ENCODE measurements around the gene FANCD2OS. TPM values are rescaled to one million over a fixed set of nuclear protein-coding genes. Genes with fewer than 3 reads are reported as not detected.

The FANCD2OS gene
- polyA plus RNA-seq (2011; rRNA removed) = not detected in 2 replicates
- polyA minus RNA-seq (2011; rRNA and poly(A)+ RNA removed) = not detected in 2 replicates

GRCh38 chr3:10108091-10108490, at the start of gene FANCD2OS:
FANCD2OS (minus strand) TSS chr3:10108255; CDS start chr3:10104774, 3,481 bp downstream.
- ChIA-PET POLR2A (no interaction called here), CTCF (no interaction called here)
- Histone ChIP-seq H3K4me3 (ENCODE audit: low read depth, low read length) (no peak within 1 kb of the TSS), H3K27me3 (ENCODE audit: control insufficient read depth, insufficient read depth, low read length) (no peaks in the 10 kb centered on the region), H3K36me3 (ENCODE audit: control insufficient read depth, insufficient read depth, low read length) (no peaks in the 10 kb centered on the region)
- no peak for DNase-seq (ENCODE audit: low read depth)
- no peak for TF ChIP-seq CTCF (IDR thresholded peaks at IDR 0.05; ENCODE audit: insufficient read depth, low read depth, low read length)

DNA sequence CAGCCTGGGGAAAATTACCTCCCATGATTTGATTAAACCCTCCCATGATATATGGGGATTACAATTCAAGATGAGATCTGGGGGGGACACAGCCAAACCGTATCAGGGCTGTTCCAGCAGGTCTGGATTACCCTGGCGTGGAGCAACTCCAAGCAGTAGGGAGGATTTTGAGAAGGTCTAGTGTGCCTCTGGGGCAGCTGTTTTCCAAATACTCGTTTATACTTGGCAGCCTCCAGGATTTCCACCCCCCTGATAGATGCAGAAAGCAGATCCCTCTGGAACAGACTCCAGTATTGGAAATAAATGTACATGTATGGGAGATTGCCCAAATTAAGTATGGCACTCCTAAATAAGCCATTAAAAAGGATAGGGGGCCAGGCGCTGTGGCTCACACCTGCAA, 49.0 kb upstream of the FANCD2OS start:
- Histone ChIP-seq H3K4me3 (ENCODE audit: low read depth, low read length) (no peak overlapping the region), H3K27me3 (ENCODE audit: control insufficient read depth, insufficient read depth, low read length) (no peaks in the 10 kb centered on the region), H3K36me3 (ENCODE audit: control insufficient read depth, insufficient read depth, low read length) (no peaks in the 10 kb centered on the region)
- ChIA-PET POLR2A (no interaction called here), CTCF (no interaction called here)
- DNase-seq (ENCODE audit: low read depth) = no peak
- TF ChIP-seq CTCF (IDR thresholded peaks at IDR 0.05; ENCODE audit: insufficient read depth, low read depth, low read length) = no peak

DNA sequence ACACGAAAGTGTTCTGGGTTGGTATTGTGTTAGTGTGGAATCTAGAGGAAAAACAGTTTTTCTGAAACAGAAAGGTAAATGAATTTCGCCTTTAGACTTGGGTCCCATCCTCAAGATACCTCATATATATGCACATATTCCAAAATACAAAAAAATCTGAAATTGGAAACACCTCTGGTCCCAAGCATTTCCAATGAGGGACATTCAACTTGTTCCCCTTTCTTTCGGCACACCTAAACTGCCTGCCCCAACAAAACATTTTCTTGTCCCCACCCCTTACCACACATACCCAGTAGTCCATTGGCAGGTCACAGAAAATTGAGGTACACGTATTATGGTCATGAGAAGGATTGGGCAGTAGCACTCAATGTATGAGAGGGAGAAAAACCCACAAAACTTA, 47.6 kb upstream of the FANCD2OS start:
- no peaks in the 10 kb centered on the region for H3K36me3 ChIP-seq (ENCODE audit: control insufficient read depth, insufficient read depth, low read length)
- DNase-seq (ENCODE audit: low read depth) = no peak
- no peak overlapping the region for H3K4me3 ChIP-seq (ENCODE audit: low read depth, low read length)
- CTCF ChIA-PET = interaction anchor here (0.7 kb wide), 1 partner anchor 347 kb away, joined by 6 read pairs; no protein-coding TSS in a partner anchor
- POLR2A ChIA-PET = no interaction called here
- no peak for TF ChIP-seq CTCF (IDR thresholded peaks at IDR 0.05; ENCODE audit: insufficient read depth, low read depth, low read length)
- no peaks in the 10 kb centered on the region for H3K27me3 ChIP-seq (ENCODE audit: control insufficient read depth, insufficient read depth, low read length)

GRCh38 chr3:10155123-10155472, 47.0 kb upstream of the FANCD2OS start:
- TF ChIP-seq CTCF (IDR thresholded peaks at IDR 0.05; ENCODE audit: insufficient read depth, low read depth, low read length) = no peak
- Histone ChIP-seq H3K36me3 (ENCODE audit: control insufficient read depth, insufficient read depth, low read length) (peaks cover 2% of the 10 kb centered on the region; the same call in 1 of the 2 replicates), H3K4me3 (ENCODE audit: low read depth, low read length) (no peak overlapping the region), H3K27me3 (ENCODE audit: control insufficient read depth, insufficient read depth, low read length) (no peaks in the 10 kb centered on the region)
- ChIA-PET POLR2A (no interaction called here), CTCF (interaction anchor here (0.7 kb wide), 1 partner anchor 346 kb away, joined by 6 read pairs; no protein-coding TSS in a partner anchor)
- DNase-seq (ENCODE audit: low read depth) = no peak

- POLR2A ChIA-PET = no interaction called here
- CTCF ChIA-PET = no interaction called here
- no peak for TF ChIP-seq CTCF (IDR thresholded peaks at IDR 0.05; ENCODE audit: insufficient read depth, low read depth, low read length)
Observed at GRCh38 chr3:10154335-10155122, 46.5 kb upstream of the FANCD2OS start.

More at GRCh38 chr3:10154335-10155122, 46.5 kb upstream of the FANCD2OS start:
- Histone ChIP-seq H3K4me3 (ENCODE audit: low read depth, low read length) (no peak overlapping the region), H3K36me3 (ENCODE audit: control insufficient read depth, insufficient read depth, low read length) (peaks cover 2% of the 10 kb centered on the region), H3K27me3 (ENCODE audit: control insufficient read depth, insufficient read depth, low read length) (no peaks in the 10 kb centered on the region)
- no peak for DNase-seq (ENCODE audit: low read depth)

Data from BJ (cell line).